HepG2 (cell line): ENCODE measurements around the gene NUP107. TPM values are rescaled to one million over a fixed set of nuclear protein-coding genes. Genes with fewer than 3 reads are reported as not detected.

Experiments
- ATF4 ChIP-seq, 2 experiments: fragments of 450-650 bp in 1 of 2; sonication (generic) in 1 of 2; formaldehyde crosslinking; IDR thresholded peaks; 2 replicates each; pipeline versions ENCODE4 v1.5.0 to v1.8.0; 2020 to 2022; ENCODE audit warnings: mild to moderate bottlenecking in 1 of 2, missing genetic modification reagents in 1 of 2
- BCL6 ChIP-seq: IDR thresholded peaks from 2 replicates; pipeline ENCODE4 v1.6.1; 2016; ENCODE audit warnings: missing genetic modification reagents, missing compliant biosample characterization
- BHLHE40 ChIP-seq: IDR thresholded peaks from 2 replicates; pipeline ENCODE4 v1.6.1; 2011; ENCODE audit warnings: low read length, improper control_type of control experiment
- CHD2 ChIP-seq: IDR thresholded peaks from 2 replicates; pipeline ENCODE4 v1.6.1; 2011; ENCODE audit warnings: low read depth, low read length, improper control_type of control experiment
- FOXP4 ChIP-seq: sonication (generic); formaldehyde crosslinking; IDR thresholded peaks from 2 replicates; pipeline ENCODE4 v1.4.0; 2020; ENCODE audit warnings: missing genetic modification reagents
- GATA4 ChIP-seq: sonication (generic); IDR thresholded peaks from 2 replicates; pipeline ENCODE4 v1.6.1; 2016; ENCODE audit warnings: antibody characterized with exemption, low read depth, borderline replicate concordance
- GFI1 ChIP-seq: sonication (generic); formaldehyde crosslinking; IDR thresholded peaks from 2 replicates; pipeline ENCODE4 v1.5.0; 2020; ENCODE audit warnings: missing genetic modification reagents, mild to moderate bottlenecking, borderline replicate concordance
- HOXA5 ChIP-seq: sonication (generic); formaldehyde crosslinking; IDR thresholded peaks from 2 replicates; pipeline ENCODE4 v1.4.0; 2020; ENCODE audit warnings: missing genetic modification reagents
- IKZF4 ChIP-seq: sonication (generic); formaldehyde crosslinking; IDR thresholded peaks from 2 replicates; pipeline ENCODE4 v1.5.1; 2020; ENCODE audit warnings: borderline replicate concordance, mild to moderate bottlenecking, low read depth, missing genetic modification reagents; ENCODE audit errors: not compliant biosample characterization
- IRF1 ChIP-seq: sonication (generic); formaldehyde crosslinking; IDR thresholded peaks from 2 replicates; pipeline ENCODE4 v1.4.0; 2020; ENCODE audit warnings: low read depth, mild to moderate bottlenecking, missing genetic modification reagents
- KDM5A ChIP-seq: fragments of 200-600 bp; sonication (generic); IDR thresholded peaks from 2 replicates; pipeline ENCODE4 v1.7.0; 2018; ENCODE audit warnings: antibody characterized with exemption, mild to moderate bottlenecking, low read length, borderline replicate concordance
- KDM6A ChIP-seq: IDR thresholded peaks from 2 replicates; pipeline ENCODE4 v1.6.1; 2016; ENCODE audit warnings: low read depth
- MYPOP ChIP-seq: sonication (generic); formaldehyde crosslinking; IDR thresholded peaks from 2 replicates; pipeline ENCODE4 v1.8.1; 2023; ENCODE audit warnings: mild to moderate bottlenecking, moderate library complexity, missing genetic modification reagents
- NR2F2 ChIP-seq: IDR thresholded peaks from 2 replicates; pipeline ENCODE4 v1.6.1; 2012; ENCODE audit warnings: low read depth, inconsistent platforms, borderline replicate concordance
- PPARG ChIP-seq: conservative IDR thresholded peaks from 2 replicates; pipeline ENCODE4 v1.6.1; 2016; ENCODE audit warnings: missing biosample characterization, missing genetic modification reagents
- SETDB1 ChIP-seq: sonication (generic); formaldehyde crosslinking; IDR thresholded peaks from 2 replicates; pipeline ENCODE4 v1.5.1; 2020; ENCODE audit warnings: missing genetic modification reagents, mild to moderate bottlenecking, borderline replicate concordance
- SIN3A ChIP-seq: IDR thresholded peaks from 2 replicates; pipeline ENCODE4 v1.6.1; 2011; ENCODE audit warnings: low read depth, mild to moderate bottlenecking, control low read depth, low read length, borderline replicate concordance
- SNAPC2 ChIP-seq: sonication (generic); formaldehyde crosslinking; IDR thresholded peaks from 2 replicates; pipeline ENCODE4 v1.8.1; 2022; ENCODE audit warnings: mild to moderate bottlenecking, missing genetic modification reagents
- XRCC5 ChIP-seq: fragments of 200-400 bp; formaldehyde crosslinking; optimal IDR thresholded peaks from 2 replicates; pipeline ENCODE3; 2017; ENCODE audit warnings: mild to moderate bottlenecking, low read length
- ZNF180 ChIP-seq: sonication (generic); formaldehyde crosslinking; IDR thresholded peaks from 2 replicates; pipeline ENCODE4 v1.4.0; 2020; ENCODE audit warnings: low read depth, missing genetic modification reagents, borderline replicate concordance
- ZNF503 ChIP-seq: sonication (generic); formaldehyde crosslinking; IDR thresholded peaks from 2 replicates; pipeline ENCODE4 v1.4.0; 2020; ENCODE audit warnings: missing genetic modification reagents
- ZNF780A ChIP-seq: sonication (generic); formaldehyde crosslinking; IDR thresholded peaks from 2 replicates; pipeline ENCODE4 v1.8.0; 2022; ENCODE audit warnings: mild to moderate bottlenecking, missing genetic modification reagents, moderate library complexity
- polyA plus RNA-seq, 8 experiments: library from polyadenylated mRNA; depleted of rRNA in 3 of 8; stranded (reverse) in 7 of 8; unstranded in 1 of 8; fragments of >200 nt; fragmentation: Illumina TruSeq in 4 of 8; extraction: Trizol in 4 of 8; gene quantifications; 2 replicates each; pipeline versions ENCODE4 v1.2.1 to v1.2.3, GENCODE V29; 2011 to 2016; ENCODE audit warnings: low read depth in 4 of 8, missing spikeins in 1 of 8, mixed read lengths in 1 of 8; ENCODE audit not compliant: insufficient read depth in 1 of 8
- total RNA-seq, 5 experiments: library from RNA; depleted of rRNA; stranded (reverse); fragments of >200 nt; fragmentation: Illumina TruSeq; extraction: Trizol; gene quantifications; 2 replicates each; pipeline ENCODE4 v1.2.3, GENCODE V29; 2016; ENCODE audit warnings: low read depth in 1 of 5

NUP107 gene
- total and polyA plus RNA-seq, 2 of the 13 experiments (the other 11 are each of a cell fraction or from before 2014, with no cell fraction given): 54.7 to 100 TPM

- TF ChIP-seq ATF4 (CRISPR knock-in tag; IDR thresholded peaks at IDR 0.05) (peak in 1 of 2 experiments; percentile 54; a peak in 2 of 4 replicates), FOXP4 (CRISPR knock-in tag) (peak; percentile 61; the same call in 1 of the 2 replicates), ZNF503 (CRISPR knock-in tag) (peak; percentile 65; the same call in 1 of the 2 replicates), SNAPC2 (peak; percentile 64), BCL6 (CRISPR knock-in tag) (peak; percentile 72; the same call in 1 of the 2 replicates), SIN3A (peak; percentile 98), KDM5A (peak; percentile 100), HOXA5 (peak; percentile 74; the same call in 1 of the 2 replicates), XRCC5 (peak; percentile 94), BHLHE40 (no peak), ZNF780A (no peak), KDM6A (CRISPR knock-in tag) (no peak), IRF1 (CRISPR knock-in tag) (no peak), GFI1 (CRISPR knock-in tag) (peak; percentile 67; the same call in 1 of the 2 replicates), MYPOP (CRISPR knock-in tag) (peak; percentile 98), ZNF180 (CRISPR knock-in tag) (no peak), IKZF4 (CRISPR knock-in tag) (peak; percentile 70), GATA4 (no peak; the same call in 1 of the 2 replicates), SETDB1 (CRISPR knock-in tag) (no peak), PPARG (CRISPR knock-in tag) (peak; percentile 74; the same call in 1 of the 2 replicates), CHD2 (peak; percentile 73), NR2F2 (no peak)
These were observed at the start of gene NUP107 (continued) for GRCh38 chr12:68686595-68687521.
